DOHH2 (cell line): ENCODE results near the gene MSANTD3.

Experiments
- H3F3A ChIP-seq: fragments of 200-600 bp; sonication (generic), shearing (Covaris generic); 2 replicates; pipeline ENCODE4 v1.6.0; 2016; ENCODE audit warnings: antibody characterized with exemption, mild to moderate bottlenecking; ENCODE audit not compliant: control insufficient read depth, insufficient read depth
- H3K27ac ChIP-seq: fragments of 200-600 bp; sonication (generic); 2 replicates; pipeline ENCODE4 v1.5.1; 2014; ENCODE audit warnings: low read depth, mild to moderate bottlenecking, low read length, moderate library complexity
- H3K27me3 ChIP-seq: fragments of 200-600 bp; sonication (generic); 2 replicates; pipeline ENCODE4 v1.6.1; 2014; ENCODE audit warnings: mild to moderate bottlenecking, low read length, mixed read lengths; ENCODE audit not compliant: control insufficient read depth
- H3K36me3 ChIP-seq: fragments of 200-600 bp; sonication (generic); 2 replicates; pipeline ENCODE4 v1.6.1; 2014; ENCODE audit warnings: mild to moderate bottlenecking, low read length, moderate library complexity, mixed read lengths; ENCODE audit not compliant: control insufficient read depth
- H3K4me1 ChIP-seq: fragments of 200-600 bp; sonication (generic); 2 replicates; pipeline ENCODE4 v1.6.1; 2014; ENCODE audit warnings: mild to moderate bottlenecking, low read length, mixed read lengths; ENCODE audit not compliant: control insufficient read depth
- H3K4me2 ChIP-seq: fragments of 200-600 bp; sonication (generic); 2 replicates; pipeline ENCODE4 v1.6.0; 2014; ENCODE audit warnings: mild to moderate bottlenecking, low read length, moderate library complexity
- H3K4me3 ChIP-seq: fragments of 200-600 bp; sonication (generic); 2 replicates; pipeline ENCODE4 v1.5.1; 2014; ENCODE audit warnings: mild to moderate bottlenecking, low read length, mixed read lengths
- H3K79me2 ChIP-seq: fragments of 200-600 bp; sonication (generic); 2 replicates; pipeline ENCODE4 v1.6.1; 2014; ENCODE audit warnings: mild to moderate bottlenecking, low read length, mixed read lengths; ENCODE audit not compliant: control insufficient read depth
- H3K9me2 ChIP-seq: fragments of 200-600 bp; sonication (generic); replicated peaks from 2 replicates; pipeline ENCODE4 v1.6.1; 2014; ENCODE audit warnings: mild to moderate bottlenecking, low read length, mixed read lengths; ENCODE audit not compliant: control insufficient read depth
- H3K9me3 ChIP-seq: fragments of 200-600 bp; sonication (generic); 2 replicates; pipeline ENCODE4 v1.6.1; 2014; ENCODE audit warnings: antibody characterized with exemption, low read length, mixed read lengths; ENCODE audit not compliant: control insufficient read depth, insufficient read depth
- H4K20me1 ChIP-seq: fragments of 200-600 bp; sonication (generic); 2 replicates; pipeline ENCODE4 v1.6.0; 2014; ENCODE audit warnings: low read depth, mild to moderate bottlenecking, antibody characterized with exemption, low read length, moderate library complexity; ENCODE audit not compliant: control insufficient read depth, insufficient read depth
- CTCF ChIP-seq: fragments of 200-600 bp; sonication (generic); IDR thresholded peaks from one replicate; pipeline ENCODE4 v1.5.1; 2014; ENCODE audit warnings: antibody characterized with exemption, mild to moderate bottlenecking, low read depth, low read length; ENCODE audit not compliant: poor library complexity, severe bottlenecking
- EZH2phosphoT487 ChIP-seq: fragments of 200-600 bp; sonication (generic); IDR thresholded peaks from 2 replicates; pipeline ENCODE4 v1.6.1; 2017; ENCODE audit warnings: borderline replicate concordance, mild to moderate bottlenecking, antibody characterized with exemption, low read length, moderate library complexity, mixed read lengths

The MSANTD3 gene

GRCh38 chr9:100486479-100487176 is 59.7 kb downstream of the MSANTD3 start:
- Histone ChIP-seq H3F3A (no peaks in the 10 kb centered on the region), H4K20me1 (no peaks in the 10 kb centered on the region), H3K36me3 (no peaks in the 10 kb centered on the region), H3K27ac (no peak overlapping the region), H3K9me2 (no peaks in the 10 kb centered on the region), H3K9me3 (no peaks in the 10 kb centered on the region), H3K4me1 (no peaks in the 10 kb centered on the region), H3K79me2 (no peaks in the 10 kb centered on the region), H3K4me3 (no peak overlapping the region), H3K4me2 (no peak overlapping the region), H3K27me3 (no peaks in the 10 kb centered on the region)
- TF ChIP-seq EZH2phosphoT487 (no peak), CTCF (no peak)

GRCh38 chr9:100488177-100488576 is 61.2 kb downstream of the MSANTD3 start:
- no peaks in the 10 kb centered on the region for H3F3A ChIP-seq
- no peaks in the 10 kb centered on the region for H3K27me3 ChIP-seq
- no peak overlapping the region for H3K4me3 ChIP-seq
- H3K27ac ChIP-seq, result no peak overlapping the region
- H3K4me1 ChIP-seq, result 0 out of 2 replicates have a peak, but pooled peaks cover 3% of the 10 kb centered on the region
- no peak for TF ChIP-seq EZH2phosphoT487
- TF ChIP-seq CTCF, result no peak
- H3K9me3 ChIP-seq, result no peaks in the 10 kb centered on the region
- H3K79me2 ChIP-seq, result no peaks in the 10 kb centered on the region
- H3K4me2 ChIP-seq, result no peak overlapping the region
- no peaks in the 10 kb centered on the region for H3K36me3 ChIP-seq
- no peaks in the 10 kb centered on the region for H3K9me2 ChIP-seq
- no peaks in the 10 kb centered on the region for H4K20me1 ChIP-seq

GRCh38 chr9:100489836-100490235 is 62.9 kb downstream of the MSANTD3 start:
- Histone ChIP-seq H3K27ac (no peak overlapping the region), H3K9me2 (no peaks in the 10 kb centered on the region), H3K36me3 (no peaks in the 10 kb centered on the region), H3F3A (no peaks in the 10 kb centered on the region), H3K4me2 (no peak overlapping the region), H3K4me1 (0 out of 2 replicates have a peak, but pooled peaks cover 3% of the 10 kb centered on the region), H3K79me2 (no peaks in the 10 kb centered on the region), H4K20me1 (no peaks in the 10 kb centered on the region), H3K27me3 (no peaks in the 10 kb centered on the region), H3K9me3 (no peaks in the 10 kb centered on the region), H3K4me3 (no peak overlapping the region)
- TF ChIP-seq CTCF (no peak), EZH2phosphoT487 (no peak)
